WI38 (cell line): ENCODE results near the gene CNN2.

Experiments used
- H3K4me3 ChIP-seq: 2 replicates; pipeline ENCODE4 v1.5.1; 2011; ENCODE audit warnings: low read depth, mild to moderate bottlenecking, control low read depth, low read length
- CTCF ChIP-seq: IDR thresholded peaks from 2 replicates; pipeline ENCODE4 v1.5.1; 2012; ENCODE audit warnings: low read depth, mild to moderate bottlenecking, control low read depth, low read length

The CNN2 gene

GRCh38 chr19:1025960-1026782 is at the start of gene CNN2:
Gene CNN2 (plus strand): TSS chr19:1026608. CDS start chr19:1026662, 54 bp downstream.
- peak within 1 kb of the TSS; percentile 100 for H3K4me3 ChIP-seq
- TF ChIP-seq CTCF, result no peak

- TF ChIP-seq CTCF, result no peak
- no peak overlapping the region for H3K4me3 ChIP-seq
Observed at GRCh38 chr19:977058-977464, 49.3 kb upstream of the CNN2 start.

- TF ChIP-seq CTCF, result no peak
- no peak overlapping the region for H3K4me3 ChIP-seq
Observed at GRCh38 chr19:979318-979741, 47.1 kb upstream of the CNN2 start.

- no peak overlapping the region for H3K4me3 ChIP-seq
- TF ChIP-seq CTCF, result no peak
Observed at GRCh38 chr19:980133-980998, 46.0 kb upstream of the CNN2 start.

- TF ChIP-seq CTCF, result peak; percentile 48
- peak overlapping the region; percentile 40 for H3K4me3 ChIP-seq
Observed at GRCh38 chr19:982567-983170, 43.7 kb upstream of the CNN2 start.

GRCh38 chr19:984165-984967 is 42.0 kb upstream of the CNN2 start, which contains the start of gene WDR18:
Gene WDR18 (plus strand): TSS chr19:984345. CDS start chr19:984354, 9 bp downstream.
- TF ChIP-seq CTCF, result no peak
- peak within 1 kb of the TSS; percentile 89 for H3K4me3 ChIP-seq
